Adrenal gland (tissue), 5 donors: Measurements from ENCODE around the gene IL1RAPL1.

Experiments
- POLR2A ChIP-seq, 2 donors: fragments of 450-650 bp; IDR thresholded peaks; one replicate each; pipeline ENCODE4 v1.6.1; 2017; ENCODE audit warnings: antibody characterized with exemption in 2 of 2, mild to moderate bottlenecking in 2 of 2, moderate library complexity in 1 of 2
- TF ChIP-seq, protein P1 (sequence below), 6 experiments: fragments of 450-650 bp in 4 of 6; fragments of 200-600 bp in 2 of 6; sonication (generic) in 1 of 6; IDR thresholded peaks; 1 replicate in 5 of 6; 2 replicates in 1 of 6; pipeline versions ENCODE4 v1.5.1 to v1.8.0; 2016 to 2021; ENCODE audit warnings: antibody characterized with exemption in 6 of 6, mild to moderate bottlenecking in 2 of 6, moderate library complexity in 1 of 6
- donor health status: DM: no; HTN: no; CAD: no.

DNA sequence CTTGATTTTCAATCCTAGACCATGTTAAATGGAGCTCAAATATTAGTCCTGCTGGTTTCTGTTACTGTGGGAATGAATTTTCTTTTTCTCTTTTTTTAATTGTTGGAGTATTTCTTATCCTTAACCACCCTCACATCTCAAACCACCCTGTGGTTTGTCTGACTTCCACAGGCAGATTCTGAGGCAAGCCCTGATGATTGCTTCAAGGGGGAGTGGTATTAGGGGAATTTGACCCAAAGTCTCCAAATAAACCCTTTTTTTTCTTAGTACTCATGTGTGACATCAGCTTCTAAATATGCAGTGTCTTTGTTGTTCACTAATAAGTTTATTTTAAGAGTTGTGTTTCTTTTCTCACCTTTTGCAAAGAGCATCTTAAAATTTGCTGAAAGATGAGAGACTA is 810.3 kb downstream of the IL1RAPL1 start:
- TF ChIP-seq, protein P1, sequence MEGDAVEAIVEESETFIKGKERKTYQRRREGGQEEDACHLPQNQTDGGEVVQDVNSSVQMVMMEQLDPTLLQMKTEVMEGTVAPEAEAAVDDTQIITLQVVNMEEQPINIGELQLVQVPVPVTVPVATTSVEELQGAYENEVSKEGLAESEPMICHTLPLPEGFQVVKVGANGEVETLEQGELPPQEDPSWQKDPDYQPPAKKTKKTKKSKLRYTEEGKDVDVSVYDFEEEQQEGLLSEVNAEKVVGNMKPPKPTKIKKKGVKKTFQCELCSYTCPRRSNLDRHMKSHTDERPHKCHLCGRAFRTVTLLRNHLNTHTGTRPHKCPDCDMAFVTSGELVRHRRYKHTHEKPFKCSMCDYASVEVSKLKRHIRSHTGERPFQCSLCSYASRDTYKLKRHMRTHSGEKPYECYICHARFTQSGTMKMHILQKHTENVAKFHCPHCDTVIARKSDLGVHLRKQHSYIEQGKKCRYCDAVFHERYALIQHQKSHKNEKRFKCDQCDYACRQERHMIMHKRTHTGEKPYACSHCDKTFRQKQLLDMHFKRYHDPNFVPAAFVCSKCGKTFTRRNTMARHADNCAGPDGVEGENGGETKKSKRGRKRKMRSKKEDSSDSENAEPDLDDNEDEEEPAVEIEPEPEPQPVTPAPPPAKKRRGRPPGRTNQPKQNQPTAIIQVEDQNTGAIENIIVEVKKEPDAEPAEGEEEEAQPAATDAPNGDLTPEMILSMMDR (IDR thresholded peaks at IDR 0.05): no peak
- TF ChIP-seq POLR2A (IDR thresholded peaks at IDR 0.05): no peak
